HL-60 (cell line): Measurements from ENCODE around the gene ALDH3B1.

Source experiments
- GABPA ChIP-seq: IDR thresholded peaks from 2 replicates; pipeline ENCODE4 v1.6.1; 2012; ENCODE audit warnings: low read depth
- POLR2AphosphoS5 ChIP-seq: IDR thresholded peaks from 2 replicates; pipeline ENCODE4 v1.6.1; 2012; ENCODE audit warnings: low read depth
- SPI1 ChIP-seq: IDR thresholded peaks from 2 replicates; pipeline ENCODE4 v1.6.1; 2012; ENCODE audit warnings: low read depth, mild to moderate bottlenecking, borderline replicate concordance
- TF ChIP-seq, protein P1 (sequence below): IDR thresholded peaks from one replicate; pipeline ENCODE4 v1.5.1; 2011; ENCODE audit warnings: low read length, control low read depth, inconsistent platforms; ENCODE audit not compliant: insufficient read depth
- TF ChIP-seq, protein P2 (sequence below): IDR thresholded peaks from 2 replicates; pipeline ENCODE4 v1.6.1; 2012; ENCODE audit warnings: low read depth; ENCODE audit not compliant: insufficient replicate concordance

DNA sequence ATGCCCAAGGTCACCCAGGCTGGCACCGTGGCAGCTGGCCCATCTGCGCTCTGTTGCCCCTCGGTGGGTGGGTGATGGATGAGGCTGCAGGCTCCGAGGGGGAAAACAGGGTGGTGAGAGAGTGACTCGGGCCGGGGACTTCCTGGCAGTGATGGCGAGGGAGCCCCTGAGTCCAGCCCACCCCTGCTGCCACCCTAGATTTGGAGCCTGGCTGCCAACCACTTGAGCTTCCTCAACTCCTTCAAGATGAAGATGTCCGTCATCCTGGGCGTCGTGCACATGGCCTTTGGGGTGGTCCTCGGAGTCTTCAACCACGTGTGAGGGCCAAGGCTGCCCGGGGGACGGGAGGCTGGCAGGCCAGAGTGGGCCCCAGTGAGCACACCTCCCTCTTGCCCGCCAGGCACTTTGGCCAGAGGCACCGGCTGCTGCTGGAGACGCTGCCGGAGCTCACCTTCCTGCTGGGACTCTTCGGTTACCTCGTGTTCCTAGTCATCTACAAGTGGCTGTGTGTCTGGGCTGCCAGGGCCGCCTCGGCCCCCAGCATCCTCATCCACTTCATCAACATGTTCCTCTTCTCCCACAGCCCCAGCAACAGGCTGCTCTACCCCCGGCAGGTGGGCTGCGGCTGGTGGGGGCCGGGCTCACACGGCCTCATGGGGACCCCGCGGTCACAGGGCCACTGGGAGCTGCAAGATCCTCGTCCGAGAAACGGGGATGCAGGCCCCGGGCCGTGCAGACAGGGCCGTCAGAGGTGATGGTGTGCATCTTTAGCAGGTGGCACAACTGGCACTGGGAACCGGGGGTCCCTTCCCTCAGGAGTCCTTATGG lies 38.8 kb downstream of the ALDH3B1 start:
- peak; percentile 23; the same call in 1 of the 2 replicates for TF ChIP-seq POLR2AphosphoS5
- TF ChIP-seq, protein P1, sequence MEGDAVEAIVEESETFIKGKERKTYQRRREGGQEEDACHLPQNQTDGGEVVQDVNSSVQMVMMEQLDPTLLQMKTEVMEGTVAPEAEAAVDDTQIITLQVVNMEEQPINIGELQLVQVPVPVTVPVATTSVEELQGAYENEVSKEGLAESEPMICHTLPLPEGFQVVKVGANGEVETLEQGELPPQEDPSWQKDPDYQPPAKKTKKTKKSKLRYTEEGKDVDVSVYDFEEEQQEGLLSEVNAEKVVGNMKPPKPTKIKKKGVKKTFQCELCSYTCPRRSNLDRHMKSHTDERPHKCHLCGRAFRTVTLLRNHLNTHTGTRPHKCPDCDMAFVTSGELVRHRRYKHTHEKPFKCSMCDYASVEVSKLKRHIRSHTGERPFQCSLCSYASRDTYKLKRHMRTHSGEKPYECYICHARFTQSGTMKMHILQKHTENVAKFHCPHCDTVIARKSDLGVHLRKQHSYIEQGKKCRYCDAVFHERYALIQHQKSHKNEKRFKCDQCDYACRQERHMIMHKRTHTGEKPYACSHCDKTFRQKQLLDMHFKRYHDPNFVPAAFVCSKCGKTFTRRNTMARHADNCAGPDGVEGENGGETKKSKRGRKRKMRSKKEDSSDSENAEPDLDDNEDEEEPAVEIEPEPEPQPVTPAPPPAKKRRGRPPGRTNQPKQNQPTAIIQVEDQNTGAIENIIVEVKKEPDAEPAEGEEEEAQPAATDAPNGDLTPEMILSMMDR = no peak
- TF ChIP-seq, protein P2, sequence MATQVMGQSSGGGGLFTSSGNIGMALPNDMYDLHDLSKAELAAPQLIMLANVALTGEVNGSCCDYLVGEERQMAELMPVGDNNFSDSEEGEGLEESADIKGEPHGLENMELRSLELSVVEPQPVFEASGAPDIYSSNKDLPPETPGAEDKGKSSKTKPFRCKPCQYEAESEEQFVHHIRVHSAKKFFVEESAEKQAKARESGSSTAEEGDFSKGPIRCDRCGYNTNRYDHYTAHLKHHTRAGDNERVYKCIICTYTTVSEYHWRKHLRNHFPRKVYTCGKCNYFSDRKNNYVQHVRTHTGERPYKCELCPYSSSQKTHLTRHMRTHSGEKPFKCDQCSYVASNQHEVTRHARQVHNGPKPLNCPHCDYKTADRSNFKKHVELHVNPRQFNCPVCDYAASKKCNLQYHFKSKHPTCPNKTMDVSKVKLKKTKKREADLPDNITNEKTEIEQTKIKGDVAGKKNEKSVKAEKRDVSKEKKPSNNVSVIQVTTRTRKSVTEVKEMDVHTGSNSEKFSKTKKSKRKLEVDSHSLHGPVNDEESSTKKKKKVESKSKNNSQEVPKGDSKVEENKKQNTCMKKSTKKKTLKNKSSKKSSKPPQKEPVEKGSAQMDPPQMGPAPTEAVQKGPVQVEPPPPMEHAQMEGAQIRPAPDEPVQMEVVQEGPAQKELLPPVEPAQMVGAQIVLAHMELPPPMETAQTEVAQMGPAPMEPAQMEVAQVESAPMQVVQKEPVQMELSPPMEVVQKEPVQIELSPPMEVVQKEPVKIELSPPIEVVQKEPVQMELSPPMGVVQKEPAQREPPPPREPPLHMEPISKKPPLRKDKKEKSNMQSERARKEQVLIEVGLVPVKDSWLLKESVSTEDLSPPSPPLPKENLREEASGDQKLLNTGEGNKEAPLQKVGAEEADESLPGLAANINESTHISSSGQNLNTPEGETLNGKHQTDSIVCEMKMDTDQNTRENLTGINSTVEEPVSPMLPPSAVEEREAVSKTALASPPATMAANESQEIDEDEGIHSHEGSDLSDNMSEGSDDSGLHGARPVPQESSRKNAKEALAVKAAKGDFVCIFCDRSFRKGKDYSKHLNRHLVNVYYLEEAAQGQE = no peak
- no peak for TF ChIP-seq GABPA
- TF ChIP-seq SPI1 = no peak
